SU-DHL-6 (cell line): ENCODE data around the gene LEKR1.

ENCODE experiments used
- H2AFZ ChIP-seq: fragments of 200-600 bp; sonication (generic); 2 replicates; pipeline ENCODE4 v1.6.1; 2014; ENCODE audit warnings: low read depth, mild to moderate bottlenecking, moderate library complexity, mixed read lengths, antibody characterized with exemption, low read length; ENCODE audit not compliant: severe bottlenecking
- H3F3A ChIP-seq: fragments of 200-600 bp; shearing (Covaris generic); 2 replicates; pipeline ENCODE4 v1.6.0; 2016; ENCODE audit warnings: antibody characterized with exemption, mild to moderate bottlenecking; ENCODE audit not compliant: insufficient read depth
- H3K27ac ChIP-seq: fragments of 200-600 bp; sonication (generic); 2 replicates; pipeline ENCODE4 v1.5.1; 2016; ENCODE audit warnings: low read depth, mild to moderate bottlenecking, low read length, moderate library complexity, mixed read lengths
- H3K27me3 ChIP-seq: fragments of 200-600 bp; sonication (generic), shearing (Covaris generic); 2 replicates; pipeline ENCODE4 v1.6.0; 2014; ENCODE audit warnings: mild to moderate bottlenecking, low read length
- H3K36me3 ChIP-seq: fragments of 200-600 bp; sonication (generic); 2 replicates; pipeline ENCODE4 v1.6.1; 2014; ENCODE audit warnings: mild to moderate bottlenecking, low read length, mixed read lengths
- H3K4me2 ChIP-seq: fragments of 300-600, 200-600 bp; shearing (Covaris generic), sonication (generic); 2 replicates; pipeline ENCODE4 v1.6.0; 2014; ENCODE audit warnings: low read length, low read depth, mild to moderate bottlenecking; ENCODE audit not compliant: poor library complexity, severe bottlenecking
- H3K4me3 ChIP-seq: fragments of 200-600 bp; sonication (generic); 2 replicates; pipeline ENCODE4 v1.5.1; 2014; ENCODE audit warnings: antibody characterized with exemption, low read length, mild to moderate bottlenecking, mixed read lengths; ENCODE audit not compliant: insufficient read depth, poor library complexity, severe bottlenecking
- H3K79me2 ChIP-seq: fragments of 200-600 bp; sonication (generic); 2 replicates; pipeline ENCODE4 v1.6.1; 2014; ENCODE audit warnings: mild to moderate bottlenecking, low read length, moderate library complexity; ENCODE audit not compliant: insufficient read depth
- H3K9ac ChIP-seq: fragments of 200-600 bp; sonication (generic); 2 replicates; pipeline ENCODE4 v1.7.0; 2014; ENCODE audit warnings: mild to moderate bottlenecking, low read length
- H3K9me2 ChIP-seq: fragments of 200-600 bp; sonication (generic); replicated peaks from 2 replicates; pipeline ENCODE4 v1.6.1; 2014; ENCODE audit warnings: low read length; ENCODE audit not compliant: insufficient read depth
- H3K9me3 ChIP-seq: fragments of 200-600 bp; sonication (generic); 2 replicates; pipeline ENCODE4 v1.6.1; 2014; ENCODE audit warnings: low read length, mixed read lengths; ENCODE audit not compliant: insufficient read depth
- H4K20me1 ChIP-seq: fragments of 200-600 bp; sonication (generic); 2 replicates; pipeline ENCODE4 v1.6.1; 2014; ENCODE audit warnings: low read depth, mild to moderate bottlenecking, antibody characterized with exemption, low read length, moderate library complexity, mixed read lengths
- EZH2phosphoT487 ChIP-seq: fragments of 200-600 bp; sonication (generic), shearing (Covaris generic); conservative IDR thresholded peaks from 2 replicates; pipeline ENCODE4 v1.6.1; 2018; ENCODE audit warnings: mild to moderate bottlenecking, antibody characterized with exemption, low read length, moderate library complexity, mixed read lengths
- TF ChIP-seq, protein P1 (sequence below): fragments of 200-600 bp; sonication (generic); IDR thresholded peaks from one replicate; pipeline ENCODE4 v1.5.1; 2017; ENCODE audit warnings: antibody characterized with exemption, mild to moderate bottlenecking, low read length, moderate library complexity; ENCODE audit not compliant: insufficient read depth, poor library complexity, severe bottlenecking

Gene LEKR1

DNA sequence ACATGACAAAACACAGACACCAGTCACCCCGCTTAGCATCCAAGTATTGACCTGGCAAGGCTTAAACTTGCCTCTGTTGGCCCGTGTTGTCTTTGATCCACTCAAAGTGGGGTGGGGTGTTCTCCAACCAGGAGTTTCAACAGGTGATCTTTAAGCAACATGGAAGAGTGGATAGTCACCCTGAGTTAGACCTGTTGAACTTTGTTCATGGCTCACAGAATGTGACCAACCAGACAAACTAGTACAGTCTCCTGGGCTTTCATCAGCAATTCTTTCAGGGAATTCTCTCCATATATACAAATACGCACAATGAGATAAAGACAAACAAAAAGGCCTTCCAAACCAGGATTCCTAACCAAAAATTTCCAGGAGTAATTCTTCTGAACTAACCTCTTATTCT lies 11.9 kb downstream of the LEKR1 start:
- H3K36me3 ChIP-seq: no peaks in the 10 kb centered on the region
- no peaks in the 10 kb centered on the region for H3K9me3 ChIP-seq
- no peak overlapping the region for H2AFZ ChIP-seq
- H3K9me2 ChIP-seq: no peaks in the 10 kb centered on the region
- H4K20me1 ChIP-seq: no peaks in the 10 kb centered on the region
- no peaks in the 10 kb centered on the region for H3K27me3 ChIP-seq
- no peak overlapping the region for H3K4me2 ChIP-seq
- no peak overlapping the region for H3K27ac ChIP-seq
- H3K4me3 ChIP-seq: no peak overlapping the region
- H3K9ac ChIP-seq: no peak overlapping the region
- no peaks in the 10 kb centered on the region for H3K79me2 ChIP-seq
- no peaks in the 10 kb centered on the region for H3F3A ChIP-seq
- TF ChIP-seq EZH2phosphoT487: no peak
- TF ChIP-seq, protein P1, sequence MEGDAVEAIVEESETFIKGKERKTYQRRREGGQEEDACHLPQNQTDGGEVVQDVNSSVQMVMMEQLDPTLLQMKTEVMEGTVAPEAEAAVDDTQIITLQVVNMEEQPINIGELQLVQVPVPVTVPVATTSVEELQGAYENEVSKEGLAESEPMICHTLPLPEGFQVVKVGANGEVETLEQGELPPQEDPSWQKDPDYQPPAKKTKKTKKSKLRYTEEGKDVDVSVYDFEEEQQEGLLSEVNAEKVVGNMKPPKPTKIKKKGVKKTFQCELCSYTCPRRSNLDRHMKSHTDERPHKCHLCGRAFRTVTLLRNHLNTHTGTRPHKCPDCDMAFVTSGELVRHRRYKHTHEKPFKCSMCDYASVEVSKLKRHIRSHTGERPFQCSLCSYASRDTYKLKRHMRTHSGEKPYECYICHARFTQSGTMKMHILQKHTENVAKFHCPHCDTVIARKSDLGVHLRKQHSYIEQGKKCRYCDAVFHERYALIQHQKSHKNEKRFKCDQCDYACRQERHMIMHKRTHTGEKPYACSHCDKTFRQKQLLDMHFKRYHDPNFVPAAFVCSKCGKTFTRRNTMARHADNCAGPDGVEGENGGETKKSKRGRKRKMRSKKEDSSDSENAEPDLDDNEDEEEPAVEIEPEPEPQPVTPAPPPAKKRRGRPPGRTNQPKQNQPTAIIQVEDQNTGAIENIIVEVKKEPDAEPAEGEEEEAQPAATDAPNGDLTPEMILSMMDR: no peak

DNA sequence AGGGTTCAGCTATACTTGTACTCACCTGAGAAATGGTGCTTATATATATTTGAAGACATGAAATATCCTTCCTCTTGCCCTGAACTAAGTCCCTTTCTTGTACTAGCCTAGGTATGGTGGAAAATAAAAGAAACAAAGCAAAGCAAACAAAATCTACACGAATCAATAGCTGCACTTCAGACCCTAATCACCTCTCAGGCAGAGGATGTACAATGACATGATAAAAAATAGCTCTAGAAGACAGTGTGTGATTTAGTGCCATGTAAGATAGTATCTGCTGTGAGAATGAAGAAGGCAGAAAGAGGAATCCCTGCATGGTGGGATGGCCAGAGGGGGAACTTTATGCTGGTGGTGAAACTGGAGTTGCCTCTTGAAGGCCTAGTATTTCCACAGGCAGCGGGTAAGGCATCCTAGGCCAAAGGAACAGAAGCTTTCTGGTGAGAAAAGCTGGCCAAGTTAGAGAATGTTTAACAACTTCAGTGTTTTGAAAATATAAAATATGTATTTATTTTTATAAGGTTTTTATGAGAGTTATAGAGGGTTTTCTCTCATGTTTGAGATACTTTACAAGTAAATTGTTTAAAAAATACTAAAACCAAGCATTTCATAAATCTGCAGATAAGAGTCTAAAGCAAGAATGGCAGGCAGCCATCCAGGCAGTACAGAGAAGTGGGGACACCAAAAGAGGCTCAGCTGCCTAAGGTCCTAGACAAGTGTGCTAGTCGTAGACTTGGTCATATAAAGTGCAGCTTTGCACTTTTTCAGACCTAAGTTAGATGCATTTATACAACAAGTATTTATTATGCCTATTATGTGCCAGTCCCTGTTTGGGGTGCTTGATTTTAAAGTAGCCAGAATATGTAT lies 14.9 kb downstream of the LEKR1 start:
- no peaks in the 10 kb centered on the region for H4K20me1 ChIP-seq
- H3F3A ChIP-seq: no peaks in the 10 kb centered on the region
- no peak overlapping the region for H3K4me2 ChIP-seq
- H3K36me3 ChIP-seq: no peaks in the 10 kb centered on the region
- no peak overlapping the region for H2AFZ ChIP-seq
- H3K9ac ChIP-seq: no peak overlapping the region
- no peak overlapping the region for H3K27ac ChIP-seq
- H3K4me3 ChIP-seq: no peak overlapping the region
- no peaks in the 10 kb centered on the region for H3K9me2 ChIP-seq
- TF ChIP-seq, protein P1: no peak
- no peak for TF ChIP-seq EZH2phosphoT487
- H3K9me3 ChIP-seq: no peaks in the 10 kb centered on the region
- no peaks in the 10 kb centered on the region for H3K27me3 ChIP-seq
- H3K79me2 ChIP-seq: no peaks in the 10 kb centered on the region

DNA sequence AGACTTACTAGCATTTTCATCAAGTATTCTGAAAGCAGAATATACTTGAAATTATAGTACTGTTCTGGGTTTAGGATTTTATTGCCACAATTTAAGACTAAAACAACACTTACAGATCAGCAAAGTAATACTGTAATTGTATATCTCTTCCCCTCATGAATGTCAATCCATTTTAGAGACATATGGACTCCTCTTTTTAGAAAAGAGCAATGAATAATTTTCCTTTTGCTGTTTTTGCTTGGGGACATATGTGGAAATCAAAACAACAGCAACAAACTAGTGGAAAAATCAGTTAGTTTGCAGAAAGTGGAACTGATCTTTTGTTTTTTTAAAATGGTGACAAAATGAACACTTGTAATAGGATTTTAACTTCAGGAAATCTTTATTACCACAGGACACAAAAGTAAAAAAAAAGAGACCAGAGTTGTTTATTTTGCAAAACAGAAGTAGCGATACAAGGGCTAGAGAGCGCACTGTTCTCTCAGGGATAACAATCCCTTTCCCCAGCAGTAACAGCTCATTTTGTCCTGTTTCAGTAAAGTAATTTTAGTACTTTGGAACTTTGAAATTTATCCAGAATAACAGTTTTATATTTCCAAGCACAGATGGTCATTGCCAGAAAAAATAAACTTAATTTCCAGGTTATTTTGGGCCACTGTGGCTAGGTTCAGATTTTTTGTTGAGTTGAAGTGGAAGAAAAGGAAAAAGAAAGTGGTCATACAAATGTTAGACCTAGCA lies 17.1 kb downstream of the LEKR1 start:
- Histone ChIP-seq H2AFZ (no peak overlapping the region), H3K9ac (no peak overlapping the region), H3K9me3 (no peaks in the 10 kb centered on the region), H3K27me3 (no peaks in the 10 kb centered on the region), H3F3A (no peaks in the 10 kb centered on the region), H4K20me1 (no peaks in the 10 kb centered on the region), H3K27ac (no peak overlapping the region), H3K4me2 (no peak overlapping the region), H3K79me2 (no peaks in the 10 kb centered on the region), H3K4me3 (no peak overlapping the region), H3K36me3 (0 out of 2 replicates have a peak, but pooled peaks cover 2% of the 10 kb centered on the region), H3K9me2 (no peaks in the 10 kb centered on the region)
- TF ChIP-seq, protein P1: no peak
- no peak for TF ChIP-seq EZH2phosphoT487
